ENCODE data around the gene ACOX2.

DNA sequence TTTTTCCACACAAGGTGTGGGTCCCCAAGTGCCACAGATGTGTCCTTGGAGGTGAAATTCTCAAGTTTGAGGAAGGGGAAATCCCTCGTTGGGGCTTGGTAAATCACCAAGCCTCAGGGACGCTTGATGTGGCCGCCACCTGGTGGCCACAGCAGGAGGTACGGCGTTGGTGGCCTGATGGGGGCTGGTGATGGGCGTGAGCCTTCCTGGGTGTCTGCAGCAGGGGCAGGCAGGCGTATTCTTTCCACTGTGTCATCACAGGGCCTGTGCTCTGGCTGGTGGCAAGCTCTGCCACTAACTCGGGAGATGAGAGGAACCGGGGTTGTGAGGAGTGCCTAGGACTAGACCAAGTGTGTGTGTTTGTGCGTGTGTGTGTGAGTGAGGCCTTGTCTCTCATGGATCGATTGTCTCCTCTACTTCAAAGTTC lies 4.2 kb downstream of the ACOX2 start:
- TF ChIP-seq, protein P1, sequence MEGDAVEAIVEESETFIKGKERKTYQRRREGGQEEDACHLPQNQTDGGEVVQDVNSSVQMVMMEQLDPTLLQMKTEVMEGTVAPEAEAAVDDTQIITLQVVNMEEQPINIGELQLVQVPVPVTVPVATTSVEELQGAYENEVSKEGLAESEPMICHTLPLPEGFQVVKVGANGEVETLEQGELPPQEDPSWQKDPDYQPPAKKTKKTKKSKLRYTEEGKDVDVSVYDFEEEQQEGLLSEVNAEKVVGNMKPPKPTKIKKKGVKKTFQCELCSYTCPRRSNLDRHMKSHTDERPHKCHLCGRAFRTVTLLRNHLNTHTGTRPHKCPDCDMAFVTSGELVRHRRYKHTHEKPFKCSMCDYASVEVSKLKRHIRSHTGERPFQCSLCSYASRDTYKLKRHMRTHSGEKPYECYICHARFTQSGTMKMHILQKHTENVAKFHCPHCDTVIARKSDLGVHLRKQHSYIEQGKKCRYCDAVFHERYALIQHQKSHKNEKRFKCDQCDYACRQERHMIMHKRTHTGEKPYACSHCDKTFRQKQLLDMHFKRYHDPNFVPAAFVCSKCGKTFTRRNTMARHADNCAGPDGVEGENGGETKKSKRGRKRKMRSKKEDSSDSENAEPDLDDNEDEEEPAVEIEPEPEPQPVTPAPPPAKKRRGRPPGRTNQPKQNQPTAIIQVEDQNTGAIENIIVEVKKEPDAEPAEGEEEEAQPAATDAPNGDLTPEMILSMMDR (conservative IDR thresholded peaks at IDR 0.05; ENCODE audit: low read length) = peak; percentile 94
- TF ChIP-seq EZH2phosphoT487 (IDR thresholded peaks at IDR 0.05; ENCODE audit: borderline replicate concordance, low read depth, low read length) = no peak
